Left ventricle myocardium inferior (tissue), 1 donor: ENCODE results near the gene FARS2. TPM values are rescaled to one million over a fixed set of nuclear protein-coding genes. Genes with fewer than 3 reads are reported as not detected.

ENCODE experiments used
- DNase-seq: peaks from one replicate; pipeline ENCODE4 v3.0.0-alpha.2; 2020
- H3K27ac ChIP-seq: fragments of 200-600 bp; replicated peaks from 2 replicates; pipeline ENCODE4 v1.8.0; 2021
- H3K27me3 ChIP-seq: fragments of 200-600 bp; 2 replicates; pipeline ENCODE4 v1.8.0; 2021; ENCODE audit warnings: low read depth
- H3K36me3 ChIP-seq: fragments of 200-600 bp; 2 replicates; pipeline ENCODE4 v1.8.0; 2021
- H3K4me1 ChIP-seq: fragments of 200-600 bp; 2 replicates; pipeline ENCODE4 v1.8.0; 2021
- H3K4me3 ChIP-seq: fragments of 200-600 bp; 2 replicates; pipeline ENCODE4 v1.8.0; 2021; ENCODE audit warnings: mild to moderate bottlenecking, moderate library complexity
- H3K9me3 ChIP-seq: fragments of 200-600 bp; replicated peaks from 2 replicates; pipeline ENCODE4 v1.8.0; 2021
- CTCF ChIP-seq: fragments of 200-600 bp; IDR thresholded peaks from 2 replicates; pipeline ENCODE4 v1.8.0; 2021; ENCODE audit warnings: antibody characterized with exemption, mild to moderate bottlenecking, borderline replicate concordance
- intact Hi-C: fragments of 100-400 bp; cut with micrococcal nuclease; formaldehyde crosslinking; loops from one replicate; pipeline ENCODE4 v1.11.0; 2022
- total RNA-seq: library from RNA; stranded (reverse); fragmentation: NEBNext Ultra II Directional; extraction: Animal tissue kit (Norgen Biotek cat#: 25700); gene quantifications from one replicate; pipeline ENCODE4 v1.2.1, GENCODE V29; 2021
- donor health status: DM: no; HTN: yes; CAD: no; lungs with severe emphysema.

FARS2 gene
- total RNA-seq, 1 donor from 2014 or later, result 16.7 TPM

DNA sequence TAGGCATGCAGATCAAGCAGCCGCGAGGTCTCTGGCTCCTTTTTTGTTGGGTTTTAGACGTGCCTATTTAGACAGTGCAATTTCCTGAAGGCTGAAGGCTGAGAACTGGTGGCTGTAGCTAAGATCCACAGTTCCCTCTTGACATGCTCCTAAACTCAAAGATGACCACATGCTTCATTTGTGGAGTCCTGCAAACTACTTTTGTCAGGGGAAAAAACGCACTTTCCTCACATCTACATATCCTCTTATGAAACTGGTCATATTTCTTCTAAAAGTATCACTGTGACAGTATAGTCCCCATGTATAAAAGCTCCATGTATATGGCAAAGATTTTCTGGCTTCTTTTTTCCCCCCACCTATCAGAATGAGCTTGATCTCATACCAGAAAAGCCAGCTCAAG is 31.2 kb upstream of the FARS2 start:
- H3K27ac ChIP-seq, result no peak overlapping the region
- intact Hi-C loops, result no loop called here
- no peak overlapping the region for H3K4me3 ChIP-seq
- peaks cover 2% of the 10 kb centered on the region for H3K36me3 ChIP-seq
- TF ChIP-seq CTCF, result no peak
- H3K4me1 ChIP-seq, result peaks cover 18% of the 10 kb centered on the region
- DNase-seq, result no peak
- no peaks in the 10 kb centered on the region for H3K9me3 ChIP-seq
- H3K27me3 ChIP-seq, result no peaks in the 10 kb centered on the region

GRCh38 chr6:5231289-5231688 is 30.0 kb upstream of the FARS2 start:
- H3K4me3 ChIP-seq, result no peak overlapping the region
- peaks cover 14% of the 10 kb centered on the region for H3K4me1 ChIP-seq
- no peak for TF ChIP-seq CTCF
- H3K36me3 ChIP-seq, result peaks cover 4% of the 10 kb centered on the region
- no peaks in the 10 kb centered on the region for H3K9me3 ChIP-seq
- intact Hi-C loops, result no loop called here
- no peak for DNase-seq
- no peak overlapping the region for H3K27ac ChIP-seq
- no peaks in the 10 kb centered on the region for H3K27me3 ChIP-seq

- H3K36me3 ChIP-seq, result peaks cover 6% of the 10 kb centered on the region
- H3K4me3 ChIP-seq, result no peak overlapping the region
- TF ChIP-seq CTCF, result no peak
- H3K9me3 ChIP-seq, result no peaks in the 10 kb centered on the region
- H3K27me3 ChIP-seq, result no peaks in the 10 kb centered on the region
- no peak overlapping the region for H3K27ac ChIP-seq
- no peak for DNase-seq
- intact Hi-C loops, result no loop called here
- H3K4me1 ChIP-seq, result peaks cover 14% of the 10 kb centered on the region
Measured at GRCh38 chr6:5234874-5235273, 26.4 kb upstream of the FARS2 start.

DNA sequence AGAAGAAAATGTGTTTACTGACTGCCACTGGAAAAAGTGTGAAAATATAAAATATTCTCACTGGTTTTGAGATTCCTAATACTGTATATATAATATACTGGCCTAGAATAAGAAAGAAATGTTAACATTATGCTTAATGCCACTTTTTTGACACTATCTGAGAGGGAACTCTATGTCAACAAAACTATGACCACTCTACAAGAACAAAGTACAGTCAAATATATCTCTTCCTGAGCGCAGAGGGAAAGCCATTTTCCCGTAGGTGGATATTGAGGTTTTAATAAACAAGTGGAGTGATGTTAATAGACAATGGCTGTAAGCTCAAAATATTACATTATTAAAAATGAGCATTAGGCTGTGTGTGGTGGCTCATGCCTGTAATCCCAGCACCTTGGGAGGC is 25.5 kb upstream of the FARS2 start:
- TF ChIP-seq CTCF, result no peak
- no peaks in the 10 kb centered on the region for H3K9me3 ChIP-seq
- no peak for DNase-seq
- intact Hi-C loops, result no loop called here
- H3K36me3 ChIP-seq, result peaks cover 13% of the 10 kb centered on the region
- H3K27ac ChIP-seq, result no peak overlapping the region
- no peak overlapping the region for H3K4me3 ChIP-seq
- no peaks in the 10 kb centered on the region for H3K27me3 ChIP-seq
- H3K4me1 ChIP-seq, result peaks cover 13% of the 10 kb centered on the region

DNA sequence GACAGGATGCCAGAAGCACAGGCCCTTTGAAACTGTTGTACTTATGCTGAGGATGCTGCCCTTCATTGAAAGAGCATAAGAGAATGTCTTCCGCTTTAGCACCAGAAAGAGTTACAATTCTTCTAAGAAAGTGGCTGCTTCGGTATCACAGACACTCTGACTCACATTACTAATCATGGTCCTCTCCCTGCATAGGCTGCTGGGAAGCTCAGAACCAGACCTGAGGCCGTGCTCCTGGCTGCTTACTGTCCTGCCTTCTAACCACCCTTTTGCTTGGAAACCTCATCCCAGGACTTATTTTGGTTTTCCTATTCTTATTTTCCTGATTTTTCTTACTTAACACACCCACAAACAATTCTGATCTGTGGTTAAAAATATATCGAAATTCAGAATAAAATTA is 23.5 kb upstream of the FARS2 start:
- Histone ChIP-seq H3K36me3 (peaks cover 13% of the 10 kb centered on the region), H3K9me3 (no peaks in the 10 kb centered on the region), H3K4me3 (no peak overlapping the region), H3K27me3 (no peaks in the 10 kb centered on the region), H3K4me1 (no peaks in the 10 kb centered on the region), H3K27ac (no peak overlapping the region)
- intact Hi-C loops, result no loop called here
- no peak for DNase-seq
- no peak for TF ChIP-seq CTCF

- Histone ChIP-seq H3K4me3 (no peak overlapping the region), H3K27ac (no peak overlapping the region), H3K9me3 (no peaks in the 10 kb centered on the region), H3K4me1 (no peaks in the 10 kb centered on the region), H3K27me3 (no peaks in the 10 kb centered on the region), H3K36me3 (peaks cover 13% of the 10 kb centered on the region)
- no peak for DNase-seq
- intact Hi-C loops, result no loop called here
- no peak for TF ChIP-seq CTCF
Measured at GRCh38 chr6:5238336-5238735, 23.0 kb upstream of the FARS2 start.
